Spleen (tissue), 11 donors: ENCODE results near the gene RAMP2. TPM values are rescaled to one million over a fixed set of nuclear protein-coding genes. Genes with fewer than 3 reads are reported as not detected.

Source experiments
- DNase-seq: peaks from one replicate; pipeline ENCODE4 v3.0.0-alpha.2; 2020
- H3K27ac ChIP-seq, 8 donors: fragments of 200-600 bp; sonication (generic) in 7 of 8; 1 replicate in 4 of 8; 2 replicates in 4 of 8; pipeline versions ENCODE4 v1.5.0 to v1.8.0; 2016 to 2021; ENCODE audit warnings: inconsistent platforms in 4 of 8, mild to moderate bottlenecking in 4 of 8, moderate library complexity in 1 of 8
- H3K27me3 ChIP-seq, 7 donors: fragments of 200-600 bp; sonication (generic) in 6 of 7; replicated peaks in 1 of 7; 1 replicate in 4 of 7; 2 replicates in 3 of 7; pipeline versions ENCODE4 v1.5.0 to v1.8.0; 2016 to 2021; ENCODE audit warnings: inconsistent platforms in 3 of 7, mild to moderate bottlenecking in 1 of 7
- H3K36me3 ChIP-seq, 6 donors: fragments of 200-600 bp; sonication (generic) in 5 of 6; 1 replicate in 4 of 6; 2 replicates in 2 of 6; pipeline versions ENCODE4 v1.5.0 to v1.8.0; 2016 to 2021; ENCODE audit warnings: inconsistent platforms in 2 of 6
- H3K4me1 ChIP-seq, 6 donors: fragments of 200-600 bp; sonication (generic) in 5 of 6; 1 replicate in 3 of 6; 2 replicates in 3 of 6; pipeline versions ENCODE4 v1.5.0 to v1.8.0; 2016 to 2021; ENCODE audit warnings: inconsistent platforms in 3 of 6
- H3K4me3 ChIP-seq, 8 donors: fragments of 200-600 bp; sonication (generic) in 7 of 8; 1 replicate in 4 of 8; 2 replicates in 4 of 8; pipeline versions ENCODE4 v1.5.0 to v1.8.0; 2016 to 2021; ENCODE audit warnings: inconsistent platforms in 4 of 8, mild to moderate bottlenecking in 4 of 8, moderate library complexity in 2 of 8
- H3K9me3 ChIP-seq, 8 donors: fragments of 200-600 bp; sonication (generic) in 7 of 8; 1 replicate in 4 of 8; 2 replicates in 4 of 8; pipeline versions ENCODE4 v1.5.0 to v1.8.0; 2016 to 2021; ENCODE audit warnings: inconsistent platforms in 4 of 8
- CTCF ChIP-seq, 11 experiments: fragments of 200-600 bp in 7 of 11; fragments of 450-650 bp in 4 of 11; sonication (generic) in 4 of 11; IDR thresholded peaks in 8 of 11; conservative IDR thresholded peaks in 3 of 11; 1 replicate in 7 of 11; 2 replicates in 4 of 11; pipeline versions ENCODE4 v1.4.0 to v1.8.0; 2016 to 2021; ENCODE audit warnings: antibody characterized with exemption in 11 of 11, inconsistent platforms in 4 of 11, mild to moderate bottlenecking in 1 of 11
- POLR2A ChIP-seq, 3 donors: fragments of 450-650 bp; IDR thresholded peaks; one replicate each; pipeline ENCODE4 v1.5.1; 2017; ENCODE audit warnings: antibody characterized with exemption in 3 of 3, mild to moderate bottlenecking in 1 of 3
- POLR2AphosphoS5 ChIP-seq, 3 donors: sonication (generic); formaldehyde crosslinking; IDR thresholded peaks; one replicate each; pipeline ENCODE4 v1.5.1; 2017; ENCODE audit warnings: antibody characterized with exemption in 3 of 3
- WGBS, 5 donors: extraction: QIAGEN DNeasy Blood & Tissue Kit in 3 of 5; methylation state at CpG; one replicate each; pipeline versions ENCODE4 v1.1.5 to v1.1.7; 2013 to 2018; 5-methylcytosine and 5-hydroxymethylcytosine counted together
- intact Hi-C: fragments of 100-400 bp; cut with DNase I; formaldehyde crosslinking; loops from one replicate; pipeline ENCODE4 v1.15.0; 2023; ENCODE audit warnings: low total_unique reads
- polyA plus RNA-seq, 3 donors: library from polyadenylated mRNA; stranded (reverse); fragments of 200-250 nt; gene quantifications; one replicate each; pipeline ENCODE4 v1.2.1, GENCODE V29; 2013
- total RNA-seq, 7 donors: library from RNA; depleted of rRNA in 3 of 7; stranded (reverse); fragments of >200 nt in 3 of 7; fragmentation: NEBNext Ultra II Directional in 4 of 7; extraction: Animal tissue kit (Norgen Biotek cat#: 25700) in 4 of 7; gene quantifications; one replicate each; pipeline versions ENCODE4 v1.1.0 to v1.2.1, GENCODE V29; 2016 to 2021
- donor health status: healthy with polysubstance abuse.
- donor health status: DM: no; HTN: no; CAD: no; lungs with moderate emphysema.
- donor health status: DM: no; HTN: no; CAD: no.
- donor health status: Bipolar disorder and iron deficiency.
- donor health status: healthy.
- donor health status: DM: no; HTN: no; CAD: no.
- donor health status: DM: yes; HTN: yes; CAD: no.

Gene RAMP2
- total and polyA plus RNA-seq, 10 donors: 9.7 to 51.7 (median 28.1) TPM

GRCh38 chr17:42795061-42795460, 34.0 kb downstream of the RAMP2 start:
- DNase-seq: no peak
- H3K4me3 ChIP-seq: no peak overlapping the region
- peaks cover 13 to 43% (median 25%) of the 10 kb centered on the region in 6 donors for H3K4me1 ChIP-seq
- TF ChIP-seq POLR2AphosphoS5 (IDR thresholded peaks at IDR 0.05) (no peak), CTCF (IDR thresholded peaks at IDR 0.05 in 8 of 11, conservative IDR thresholded peaks at IDR 0.05 in 3 of 11) (no peak), POLR2A (IDR thresholded peaks at IDR 0.05) (no peak)
- H3K27me3 ChIP-seq: no peaks in the 10 kb centered on the region
- no peak overlapping the region for H3K27ac ChIP-seq
- intact Hi-C loops: no loop called here
- H3K9me3 ChIP-seq: no peaks in the 10 kb centered on the region
- H3K36me3 ChIP-seq: peaks cover 0 to 20% (median 2%) of the 10 kb centered on the region in 6 donors
- 24 to 40% (median 29%) methylated on average over 4 of the region's 4 CpGs for WGBS, 5 donors

GRCh38 chr17:42795465-42795864, 34.4 kb downstream of the RAMP2 start:
- intact Hi-C loops: no loop called here
- no peak overlapping the region for H3K4me3 ChIP-seq
- no peaks in the 10 kb centered on the region for H3K9me3 ChIP-seq
- 88 to 93% (median 90%) methylated on average over 10 of the region's 10 CpGs for WGBS, 5 donors
- H3K4me1 ChIP-seq: peaks cover 13 to 43% (median 25%) of the 10 kb centered on the region in 6 donors
- no peaks in the 10 kb centered on the region for H3K27me3 ChIP-seq
- peaks cover 0 to 20% (median 2%) of the 10 kb centered on the region in 6 donors for H3K36me3 ChIP-seq
- DNase-seq: no peak
- TF ChIP-seq CTCF (IDR thresholded peaks at IDR 0.05 in 8 of 11, conservative IDR thresholded peaks at IDR 0.05 in 3 of 11): no peak
- TF ChIP-seq POLR2A (IDR thresholded peaks at IDR 0.05): no peak
- TF ChIP-seq POLR2AphosphoS5 (IDR thresholded peaks at IDR 0.05): no peak
- no peak overlapping the region for H3K27ac ChIP-seq

GRCh38 chr17:42796066-42796758, 35.2 kb downstream of the RAMP2 start:
- DNase-seq: no peak
- intact Hi-C loops: no loop called here

More at GRCh38 chr17:42796066-42796758, 35.2 kb downstream of the RAMP2 start:
- Histone ChIP-seq H3K27ac (no peak overlapping the region), H3K36me3 (peaks cover 0 to 20% (median 2%) of the 10 kb centered on the region in 6 donors), H3K9me3 (no peaks in the 10 kb centered on the region), H3K4me3 (no peak overlapping the region), H3K4me1 (peaks cover 13 to 43% (median 25%) of the 10 kb centered on the region in 6 donors), H3K27me3 (no peaks in the 10 kb centered on the region)
- 92 to 96% (median 95%) methylated on average over 16 to 18 of the region's 18 CpGs for WGBS, 5 donors
- no peak for TF ChIP-seq CTCF (IDR thresholded peaks at IDR 0.05 in 8 of 11, conservative IDR thresholded peaks at IDR 0.05 in 3 of 11)
- TF ChIP-seq POLR2AphosphoS5 (IDR thresholded peaks at IDR 0.05): no peak
- TF ChIP-seq POLR2A (IDR thresholded peaks at IDR 0.05): no peak
